Keratinocyte (primary cell): ENCODE measurements around the gene ISG15. TPM values are rescaled to one million over a fixed set of nuclear protein-coding genes. Genes with fewer than 3 reads are reported as not detected.
"Not testable (repeated sequence)": the region's sequence is repeated elsewhere in the genome, so short reads cannot be mapped to it uniquely, and the experiment has no call there.

Experiments used
- DNase-seq: peaks from one replicate; pipeline ENCODE4 v3.0.0-alpha.2; 2011; ENCODE audit warnings: low read depth, missing footprints, low spot score
- FAIRE-seq: peaks from 2 replicates; lab custom pipeline; 2011; peaks lifted over from hg19 to GRCh38; lab: Jason Lieb, UNC
- H2AFZ ChIP-seq: 2 replicates; pipeline ENCODE4 v1.6.0; 2012; ENCODE audit warnings: low read length, control low read depth, inconsistent platforms; ENCODE audit not compliant: control insufficient read depth
- H3K27ac ChIP-seq: 2 replicates; pipeline ENCODE4 v1.5.1; 2011; ENCODE audit warnings: low read length; ENCODE audit not compliant: control insufficient read depth, insufficient read depth
- H3K27me3 ChIP-seq: 3 replicates; pipeline ENCODE4 v1.6.0; 2011; ENCODE audit warnings: low read length; ENCODE audit not compliant: control insufficient read depth, insufficient read depth; ENCODE audit errors: extremely low read depth
- H3K36me3 ChIP-seq, 2 experiments: 2 replicates in 1 of 2; 3 replicates in 1 of 2; pipeline ENCODE4 v1.5.1; 2011; ENCODE audit warnings: low read length in 2 of 2, mild to moderate bottlenecking in 1 of 2; ENCODE audit not compliant: control insufficient read depth in 2 of 2, insufficient read depth in 2 of 2; ENCODE audit errors: extremely low read depth in 1 of 2
- H3K4me1 ChIP-seq: 3 replicates; pipeline ENCODE4 v1.5.1; 2011; ENCODE audit warnings: low read length; ENCODE audit not compliant: control insufficient read depth, insufficient read depth; ENCODE audit errors: extremely low read depth
- H3K4me2 ChIP-seq: 3 replicates; pipeline ENCODE4 v1.6.0; 2011; ENCODE audit warnings: low read depth, low read length; ENCODE audit not compliant: control insufficient read depth, insufficient read depth; ENCODE audit errors: extremely low read depth
- H3K4me3 ChIP-seq, 3 experiments: fragments of 200-600 bp in 1 of 3; sonication (generic) in 1 of 3; 2 replicates in 2 of 3; 3 replicates in 1 of 3; pipeline ENCODE4 v1.5.1; 2011 to 2016; ENCODE audit warnings: low read length in 3 of 3, mild to moderate bottlenecking in 3 of 3, control low read depth in 2 of 3, inconsistent platforms in 1 of 3, low read depth in 1 of 3, mixed read lengths in 1 of 3, mixed run types in 1 of 3, moderate library complexity in 1 of 3; ENCODE audit not compliant: control insufficient read depth in 2 of 3, insufficient read depth in 2 of 3; ENCODE audit errors: extremely low read depth in 1 of 3
- H3K79me2 ChIP-seq: 2 replicates; pipeline ENCODE4 v1.6.0; 2012; ENCODE audit warnings: low read length; ENCODE audit not compliant: control insufficient read depth, insufficient read depth
- H3K9ac ChIP-seq: 3 replicates; pipeline ENCODE4 v1.6.0; 2011; ENCODE audit warnings: low read length; ENCODE audit not compliant: control insufficient read depth, insufficient read depth; ENCODE audit errors: extremely low read depth
- H3K9me1 ChIP-seq: 3 replicates; pipeline ENCODE4 v1.6.0; 2011; ENCODE audit warnings: low read length; ENCODE audit not compliant: control insufficient read depth, insufficient read depth; ENCODE audit errors: extremely low read depth
- H3K9me3 ChIP-seq: 2 replicates; pipeline ENCODE4 v1.5.1; 2012; ENCODE audit warnings: low read depth, low read length; ENCODE audit not compliant: control insufficient read depth
- H4K20me1 ChIP-seq: 3 replicates; pipeline ENCODE4 v1.6.0; 2011; ENCODE audit warnings: low read length; ENCODE audit not compliant: control insufficient read depth, insufficient read depth; ENCODE audit errors: extremely low read depth
- EZH2 ChIP-seq: IDR thresholded peaks from one replicate; pipeline ENCODE4 v1.6.1; 2012; ENCODE audit warnings: inconsistent platforms, mild to moderate bottlenecking, low read length, moderate library complexity
- dilution Hi-C: fragments of 300-500 bp; cut with MboI; formaldehyde crosslinking; loops from one replicate; pipeline ENCODE4 v1.7.0; 2020; ENCODE audit warnings: low sequenced_read_pairs; ENCODE audit not compliant: extremely low pct_ligation_motif_present
- polyA plus RNA-seq, 5 experiments: library from polyadenylated mRNA; depleted of rRNA in 3 of 5; stranded (reverse) in 3 of 5; stranded (forward) in 1 of 5; unstranded in 1 of 5; fragments of >200 nt; gene quantifications; 1 replicate in 1 of 5; 2 replicates in 3 of 5; 3 replicates in 1 of 5; pipeline versions ENCODE4 v1.2.1 to v1.2.3, GENCODE V29; 2011 to 2012; ENCODE audit warnings: missing spikeins in 2 of 5, low read depth in 1 of 5, low replicate concordance in 1 of 5
- TF ChIP-seq, protein P1 (sequence below), 3 experiments: IDR thresholded peaks in 1 of 3; conservative IDR thresholded peaks in 1 of 3; optimal IDR thresholded peaks in 1 of 3; 2 replicates in 2 of 3; 3 replicates in 1 of 3; pipeline versions ENCODE3 to v1.5.1; 2011; ENCODE audit warnings: low read length in 3 of 3, mild to moderate bottlenecking in 3 of 3, moderate library complexity in 2 of 3, control low read depth in 1 of 3, inconsistent platforms in 1 of 3; ENCODE audit not compliant: insufficient read depth in 2 of 3; ENCODE audit errors: extremely low read depth in 1 of 3

ISG15 gene
- polyA plus RNA-seq, 1 donor (not counting 4 experiments of a cell fraction or from before 2014, with no cell fraction given) = 246 TPM

GRCh38 chr1:993379-993995 is 19.8 kb upstream of the ISG15 start:
- peaks cover 21% of the 10 kb centered on the region for H3K27me3 ChIP-seq
- FAIRE-seq = no peak
- dilution Hi-C loops = no loop called here

DNA sequence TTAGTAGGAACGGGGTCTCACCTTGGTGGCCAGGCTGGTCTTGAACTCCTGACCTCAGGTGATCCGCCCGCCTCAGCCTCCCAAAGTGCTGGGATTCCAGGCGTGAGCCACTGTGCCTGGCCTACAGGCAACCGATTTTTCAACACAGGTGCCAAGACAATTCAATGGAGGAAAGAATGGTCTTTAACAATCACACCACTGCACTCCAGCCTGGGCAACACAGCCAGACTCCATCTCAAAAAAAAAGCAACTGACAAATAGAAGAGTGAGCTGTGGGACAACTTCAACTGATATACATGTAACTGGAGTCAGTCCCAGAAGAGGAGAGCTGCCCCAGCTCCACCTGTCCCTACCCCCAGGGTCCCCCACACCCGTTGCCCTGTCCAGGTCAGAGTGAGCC is 18.8 kb upstream of the ISG15 start:
- H3K4me1 ChIP-seq, H3K4me2 ChIP-seq, H2AFZ ChIP-seq, H4K20me1 ChIP-seq, FAIRE-seq, H3K4me3 ChIP-seq, H3K9me3 ChIP-seq, H3K79me2 ChIP-seq, H3K9ac ChIP-seq, H3K9me1 ChIP-seq, DNase-seq, dilution Hi-C loops, H3K36me3 ChIP-seq, H3K27ac ChIP-seq: not testable (repeated sequence)
- peaks cover 29% of the 10 kb centered on the region for H3K27me3 ChIP-seq

More at GRCh38 chr1:993379-993995, 19.8 kb upstream of the ISG15 start:
- Histone ChIP-seq H3K36me3 (no peaks in the 10 kb centered on the region), H3K79me2 (no peaks in the 10 kb centered on the region), H3K4me3 (no peak overlapping the region), H3K4me2 (no peak overlapping the region), H3K9ac (no peak overlapping the region), H3K9me3 (no peaks in the 10 kb centered on the region), H4K20me1 (peaks cover 5% of the 10 kb centered on the region), H3K4me1 (no peaks in the 10 kb centered on the region), H2AFZ (no peak overlapping the region), H3K27ac (no peak overlapping the region), H3K9me1 (no peaks in the 10 kb centered on the region)
- TF ChIP-seq, protein P1, sequence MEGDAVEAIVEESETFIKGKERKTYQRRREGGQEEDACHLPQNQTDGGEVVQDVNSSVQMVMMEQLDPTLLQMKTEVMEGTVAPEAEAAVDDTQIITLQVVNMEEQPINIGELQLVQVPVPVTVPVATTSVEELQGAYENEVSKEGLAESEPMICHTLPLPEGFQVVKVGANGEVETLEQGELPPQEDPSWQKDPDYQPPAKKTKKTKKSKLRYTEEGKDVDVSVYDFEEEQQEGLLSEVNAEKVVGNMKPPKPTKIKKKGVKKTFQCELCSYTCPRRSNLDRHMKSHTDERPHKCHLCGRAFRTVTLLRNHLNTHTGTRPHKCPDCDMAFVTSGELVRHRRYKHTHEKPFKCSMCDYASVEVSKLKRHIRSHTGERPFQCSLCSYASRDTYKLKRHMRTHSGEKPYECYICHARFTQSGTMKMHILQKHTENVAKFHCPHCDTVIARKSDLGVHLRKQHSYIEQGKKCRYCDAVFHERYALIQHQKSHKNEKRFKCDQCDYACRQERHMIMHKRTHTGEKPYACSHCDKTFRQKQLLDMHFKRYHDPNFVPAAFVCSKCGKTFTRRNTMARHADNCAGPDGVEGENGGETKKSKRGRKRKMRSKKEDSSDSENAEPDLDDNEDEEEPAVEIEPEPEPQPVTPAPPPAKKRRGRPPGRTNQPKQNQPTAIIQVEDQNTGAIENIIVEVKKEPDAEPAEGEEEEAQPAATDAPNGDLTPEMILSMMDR (optimal IDR thresholded peaks at IDR 0.05 in 1 of 3, IDR thresholded peaks at IDR 0.05 in 1 of 3, conservative IDR thresholded peaks at IDR 0.05 in 1 of 3; ENCODE audit: extremely low read depth in 1 of 3, insufficient read depth in 2 of 3, low read length in 3 of 3) = no peak
- no peak for TF ChIP-seq EZH2
- DNase-seq = no peak
